MV-4-11 (cell line): Measurements from ENCODE around the gene RASGRP4.
"Not testable (repeated sequence)": the region's sequence is repeated elsewhere in the genome, so short reads cannot be mapped to it uniquely, and the experiment has no call there.

Source experiments
- DNase-seq: peaks from one replicate; lab custom pipeline; 2025; lab: John Stamatoyannopoulos, UW

The RASGRP4 gene

GRCh38 chr19:38425810-38426466 lies at the start of gene RASGRP4:
TSS of gene RASGRP4 (minus strand) at chr19:38426219. CDS start at chr19:38426091, 128 bp downstream.
- DNase-seq, result peak; percentile 83

GRCh38 chr19:38475176-38475575 lies 49.2 kb upstream of the RASGRP4 start:
- DNase-seq, result no peak

GRCh38 chr19:38473201-38473600 lies 47.2 kb upstream of the RASGRP4 start:
- DNase-seq, result no peak

GRCh38 chr19:38472725-38473124 lies 46.7 kb upstream of the RASGRP4 start:
- not testable (repeated sequence) for DNase-seq

- no peak for DNase-seq
Observed at GRCh38 chr19:38470788-38471480, 44.9 kb upstream of the RASGRP4 start.

- no peak for DNase-seq
Observed at GRCh38 chr19:38469151-38469550, 43.1 kb upstream of the RASGRP4 start.

- DNase-seq, result no peak
Observed at GRCh38 chr19:38467541-38468525, 41.8 kb upstream of the RASGRP4 start.

GRCh38 chr19:38466050-38466449 lies 40.0 kb upstream of the RASGRP4 start:
- no peak for DNase-seq

- no peak for DNase-seq
Observed at GRCh38 chr19:38464421-38465082, 38.5 kb upstream of the RASGRP4 start.

- DNase-seq, result no peak
Observed at GRCh38 chr19:38463365-38463764, 37.3 kb upstream of the RASGRP4 start.

- no peak for DNase-seq
Observed at GRCh38 chr19:38458991-38459390, 33.0 kb upstream of the RASGRP4 start.

GRCh38 chr19:38457690-38458405 lies 31.8 kb upstream of the RASGRP4 start:
- no peak for DNase-seq

GRCh38 chr19:38457202-38457601 lies 31.2 kb upstream of the RASGRP4 start:
- DNase-seq, result no peak

GRCh38 chr19:38455031-38455430 lies 29.0 kb upstream of the RASGRP4 start:
- DNase-seq, result no peak

- DNase-seq, result no peak
Observed at GRCh38 chr19:38453596-38453995, 27.6 kb upstream of the RASGRP4 start.

GRCh38 chr19:38452430-38453366 lies 26.7 kb upstream of the RASGRP4 start:
- DNase-seq, result peak; percentile 11

- DNase-seq, result no peak
Observed at GRCh38 chr19:38451629-38452028, 25.6 kb upstream of the RASGRP4 start.

- DNase-seq, result no peak
Observed at GRCh38 chr19:38451036-38451435, 25.0 kb upstream of the RASGRP4 start.

GRCh38 chr19:38449518-38449917 lies 23.5 kb upstream of the RASGRP4 start:
- DNase-seq, result no peak

GRCh38 chr19:38448225-38448624 lies 22.2 kb upstream of the RASGRP4 start:
- DNase-seq, result no peak
